ENCODE data around the gene REN.

- TF ChIP-seq GTF2F1 (IDR thresholded peaks at IDR 0.05; ENCODE audit: borderline replicate concordance, low read depth, low read length) = no peak
- no peak for TF ChIP-seq SP2 (IDR thresholded peaks at IDR 0.05; ENCODE audit: low read length)
- TF ChIP-seq POLR2AphosphoS5 (IDR thresholded peaks at IDR 0.05; ENCODE audit: low read depth, low read length) = no peak
- no peak for TF ChIP-seq EZH2 (IDR thresholded peaks at IDR 0.05; ENCODE audit: low read depth, low read length, severe bottlenecking)
- TF ChIP-seq CHD1 (IDR thresholded peaks at IDR 0.05; ENCODE audit: low read depth, low read length) = no peak
These were observed 38.8 kb upstream of the REN start for GRCh38 chr1:204204944-204205343.
